PFSK-1 (cell line): ENCODE results near the gene SEPHS2.

ENCODE experiments used
- FOXP2 ChIP-seq: optimal IDR thresholded peaks from 2 replicates; pipeline ENCODE3; 2011; ENCODE audit warnings: borderline replicate concordance, control low read depth, inconsistent platforms; ENCODE audit not compliant: insufficient read depth; ENCODE audit errors: extremely low read length, extremely low read depth
- POLR2AphosphoS5 ChIP-seq: IDR thresholded peaks from 2 replicates; pipeline ENCODE4 v1.6.1; 2012; ENCODE audit warnings: low read depth, mild to moderate bottlenecking, control low read depth, low read length, moderate library complexity
- REST ChIP-seq, 2 experiments: IDR thresholded peaks; 2 replicates each; pipeline versions ENCODE4 v1.6.1 to v1.8.0; 2011 to 2012; ENCODE audit warnings: low read depth in 2 of 2, low read length in 2 of 2, control low read depth in 1 of 2, inconsistent platforms in 1 of 2, mild to moderate bottlenecking in 1 of 2, moderate library complexity in 1 of 2; ENCODE audit not compliant: insufficient read depth in 1 of 2
- SIN3A ChIP-seq: IDR thresholded peaks from 2 replicates; pipeline ENCODE4 v1.6.1; 2012; ENCODE audit warnings: mild to moderate bottlenecking, low read length, moderate library complexity, borderline replicate concordance; ENCODE audit not compliant: insufficient read depth
- TAF1 ChIP-seq: IDR thresholded peaks from 2 replicates; pipeline ENCODE4 v1.6.1; 2012; ENCODE audit warnings: low read length, control low read depth, borderline replicate concordance; ENCODE audit not compliant: insufficient read depth

SEPHS2 gene

DNA sequence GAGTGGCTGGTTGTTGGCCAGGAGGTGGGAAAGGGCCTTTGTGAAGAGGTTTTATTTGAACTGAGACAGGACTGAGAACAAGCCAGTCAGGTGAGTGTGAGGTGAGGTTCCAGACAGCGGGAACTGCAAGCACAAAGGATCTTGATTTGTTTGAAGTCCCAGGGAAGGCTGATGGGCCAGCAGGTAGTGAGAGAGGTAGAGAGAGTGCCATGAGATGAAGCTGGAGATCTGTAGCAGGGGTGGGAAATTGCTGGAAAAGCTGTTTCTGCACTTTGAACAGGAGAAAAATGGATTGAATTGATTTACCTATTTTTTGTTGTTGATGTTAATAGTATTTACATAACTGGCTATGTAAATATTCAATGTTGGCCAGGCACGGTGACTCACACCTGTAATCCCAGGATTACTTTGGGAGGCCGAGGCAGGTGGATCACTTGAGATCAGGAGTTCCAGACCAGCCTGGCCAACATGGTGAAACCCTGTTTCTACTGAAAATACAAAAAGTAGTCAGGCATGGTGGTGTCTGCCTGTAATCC lies 8.1 kb downstream of the SEPHS2 start:
- TF ChIP-seq REST (IDR thresholded peaks at IDR 0.05; ENCODE audit: insufficient read depth in 1 of 2, low read depth in 2 of 2, low read length in 2 of 2) (no peak), SIN3A (no peak), POLR2AphosphoS5 (no peak), TAF1 (no peak), FOXP2 (no peak)

DNA sequence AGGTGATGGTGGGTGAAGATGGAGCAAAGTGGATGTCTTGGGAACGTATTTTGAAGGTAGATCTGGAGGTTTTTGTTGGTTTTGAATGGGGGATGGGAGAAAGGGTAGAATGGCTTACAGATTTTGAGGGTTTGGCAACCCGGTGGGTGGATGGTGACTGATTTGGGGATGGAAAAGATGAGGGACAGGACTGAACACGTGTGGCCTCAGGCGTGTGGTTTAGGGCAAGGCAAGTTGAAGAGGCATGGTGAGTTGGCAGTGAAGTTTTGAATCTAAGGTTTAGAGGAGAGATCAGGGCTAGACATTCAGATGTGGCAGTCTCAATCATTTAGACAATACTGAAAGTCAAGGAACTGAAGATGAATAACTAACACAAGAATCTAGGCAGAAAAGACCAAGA lies 10.8 kb downstream of the SEPHS2 start:
- TF ChIP-seq FOXP2 (no peak), SIN3A (no peak), REST (IDR thresholded peaks at IDR 0.05; ENCODE audit: insufficient read depth in 1 of 2, low read depth in 2 of 2, low read length in 2 of 2) (no peak), POLR2AphosphoS5 (no peak), TAF1 (no peak)

DNA sequence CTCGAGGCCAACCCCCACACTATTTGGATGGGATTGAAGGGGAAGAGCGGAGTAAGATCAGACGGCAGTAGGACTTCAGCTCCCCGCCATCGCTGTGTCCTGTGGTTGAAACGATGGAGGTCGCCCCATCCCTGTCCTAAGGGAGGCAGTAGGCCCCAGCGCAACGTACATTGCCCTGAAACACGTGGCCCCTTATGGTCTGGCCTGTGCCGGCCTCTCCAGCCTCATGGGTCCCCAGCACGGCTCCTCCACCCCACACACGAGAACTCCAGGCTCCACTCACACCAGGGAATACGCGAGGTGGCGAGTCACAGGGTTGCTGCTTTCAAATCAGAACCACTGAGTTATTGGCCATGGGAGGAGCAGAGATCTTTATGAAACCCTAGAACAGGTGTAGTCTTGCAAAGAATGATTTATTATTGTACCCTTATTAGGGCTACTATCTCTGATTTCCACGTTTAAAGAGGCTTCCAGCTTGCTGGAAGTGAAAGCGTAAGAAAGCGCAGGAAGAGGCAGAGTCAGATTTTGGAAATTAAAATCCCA lies 15.2 kb downstream of the SEPHS2 start:
- TF ChIP-seq FOXP2, result no peak
- TF ChIP-seq TAF1, result no peak
- TF ChIP-seq REST (IDR thresholded peaks at IDR 0.05; ENCODE audit: insufficient read depth in 1 of 2, low read depth in 2 of 2, low read length in 2 of 2), result no peak
- TF ChIP-seq SIN3A, result no peak
- no peak for TF ChIP-seq POLR2AphosphoS5

GRCh38 chr16:30429678-30430427 lies 15.8 kb downstream of the SEPHS2 start, which contains the start of gene DCTPP1:
DCTPP1 (minus strand) TSS chr16:30430030; CDS start chr16:30429980, 50 bp downstream.
- TF ChIP-seq SIN3A (peak; percentile 77; the same call in 1 of the 2 replicates), FOXP2 (no peak), REST (IDR thresholded peaks at IDR 0.05; ENCODE audit: insufficient read depth in 1 of 2, low read depth in 2 of 2, low read length in 2 of 2) (no peak), POLR2AphosphoS5 (peak; percentile 51; the same call in 1 of the 2 replicates), TAF1 (peak; percentile 52; the same call in 1 of the 2 replicates)

- TF ChIP-seq POLR2AphosphoS5 (no peak), TAF1 (no peak), FOXP2 (no peak), REST (IDR thresholded peaks at IDR 0.05; ENCODE audit: insufficient read depth in 1 of 2, low read depth in 2 of 2, low read length in 2 of 2) (no peak), SIN3A (no peak)
Observed at GRCh38 chr16:30429418-30429677, 16.3 kb downstream of the SEPHS2 start.
